Prostate gland (tissue), 2 donors: Measurements from ENCODE around the gene ARL15.

Experiments used
- CTCF ChIP-seq, 4 experiments: fragments of 200-600 bp in 2 of 4; fragments of 450-650 bp in 2 of 4; sonication (generic) in 2 of 4; IDR thresholded peaks; 1 replicate in 3 of 4; 2 replicates in 1 of 4; pipeline ENCODE4 v1.5.1; 2016 to 2019; ENCODE audit warnings: antibody characterized with exemption in 4 of 4, mild to moderate bottlenecking in 2 of 4, moderate library complexity in 2 of 4
- POLR2AphosphoS5 ChIP-seq: sonication (generic); formaldehyde crosslinking; IDR thresholded peaks from one replicate; pipeline ENCODE4 v1.6.1; 2017; ENCODE audit warnings: antibody characterized with exemption

DNA sequence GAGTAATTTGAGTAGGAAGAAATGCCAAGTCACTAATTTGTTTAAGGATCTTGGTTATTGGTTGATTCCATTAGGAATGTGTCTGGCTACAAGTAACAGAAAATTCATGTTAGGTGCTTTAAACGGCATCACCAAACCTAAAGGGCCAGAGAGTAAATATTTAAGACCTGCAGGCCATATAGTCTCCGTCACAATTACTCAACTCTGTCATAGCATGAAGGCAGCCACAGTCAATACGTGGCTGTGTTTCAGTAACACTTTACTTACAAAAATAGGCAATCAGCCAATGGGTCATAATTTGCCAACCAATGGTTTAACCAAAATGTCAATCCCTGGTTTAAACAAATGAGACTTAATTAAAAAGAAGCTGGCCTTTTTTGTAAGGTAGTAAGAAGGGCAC lies 98.5 kb downstream of the ARL15 start:
- TF ChIP-seq POLR2AphosphoS5, result no peak
- no peak for TF ChIP-seq CTCF (IDR thresholded peaks at IDR 0.05)
